Psoas muscle (tissue), 8 donors: Measurements from ENCODE around the gene CELF2. TPM values are rescaled to one million over a fixed set of nuclear protein-coding genes. Genes with fewer than 3 reads are reported as not detected.

Source experiments
- ATAC-seq, 4 donors: fragments of 200-7000 bp; cut with Tn5 transposase; one replicate each; pipeline ENCODE4 v1.9.1; 2020; ENCODE audit warnings: moderate library complexity in 3 of 4, mild to moderate bottlenecking in 2 of 4
- DNase-seq, 2 donors: peaks; one replicate each; pipeline ENCODE4 v3.0.0-alpha.2; 2020
- H3K27ac ChIP-seq: fragments of 200-600 bp; one replicate; pipeline ENCODE4 v1.8.0; 2022
- H3K27me3 ChIP-seq, 3 donors: fragments of 200-600 bp in 1 of 3; one replicate each; pipeline versions ENCODE4 v1.6.1 to v1.8.0; 2013 to 2022; ENCODE audit warnings: low read length in 2 of 3, mild to moderate bottlenecking in 2 of 3, moderate library complexity in 1 of 3; ENCODE audit not compliant: insufficient read depth in 3 of 3
- H3K36me3 ChIP-seq, 2 donors: fragments of 200-600 bp in 1 of 2; one replicate each; pipeline versions ENCODE4 v1.6.1 to v1.8.0; 2013 to 2022; ENCODE audit warnings: low read depth in 1 of 2, mild to moderate bottlenecking in 1 of 2, moderate library complexity in 1 of 2; ENCODE audit not compliant: insufficient read depth in 1 of 2
- H3K4me1 ChIP-seq: fragments of 200-600 bp; one replicate; pipeline ENCODE4 v1.8.0; 2022
- H3K4me3 ChIP-seq: fragments of 200-600 bp; one replicate; pipeline ENCODE4 v1.8.0; 2022; ENCODE audit warnings: mild to moderate bottlenecking
- H3K9me3 ChIP-seq: fragments of 200-600 bp; one replicate; pipeline ENCODE4 v1.8.0; 2022
- WGBS, 3 donors: extraction: QIAGEN DNeasy Blood & Tissue Kit; methylation state at CpG; one replicate each; pipeline versions ENCODE4 v1.1.6 to v1.1.7; 2013; 5-methylcytosine and 5-hydroxymethylcytosine counted together
- intact Hi-C, 2 donors: fragments of 100-400 bp; cut with DNase I; formaldehyde crosslinking; loops; one replicate each; pipeline versions ENCODE4 v1.11.0 to v1.14.2; 2022
- polyA plus RNA-seq, 3 donors: library from polyadenylated mRNA; stranded (reverse); fragments of 200-250 nt; gene quantifications; one replicate each; pipeline ENCODE4 v1.2.3, GENCODE V29; 2013
- total RNA-seq, 4 donors: library from RNA; stranded (reverse); fragmentation: NEBNext Ultra II Directional in 2 of 4; extraction: Animal tissue kit (Norgen Biotek cat#: 25700) in 2 of 4; gene quantifications; one replicate each; pipeline versions ENCODE4 v1.2.1 to v1.2.4, GENCODE V29; 2021 to 2023
- TF ChIP-seq, protein P1 (sequence below): fragments of 200-600 bp; IDR thresholded peaks from one replicate; pipeline ENCODE4 v1.8.0; 2022; ENCODE audit warnings: antibody characterized with exemption
- donor health status: healthy with polysubstance abuse.
- donor health status: DM: no; HTN: no; CAD: no; lungs with moderate emphysema.
- donor health status: Bipolar disorder and iron deficiency.
- donor health status: healthy.
- donor health status: DM: yes; HTN: yes; CAD: no.
- donor health status: DM: no; HTN: no; CAD: no.
- donor health status: DM: no; HTN: no; CAD: no.
- donor health status: DM: yes; HTN: yes; CAD: no.

Gene CELF2
- total and polyA plus RNA-seq, 7 donors = 9.8 to 47.8 (median 29.0) TPM

DNA sequence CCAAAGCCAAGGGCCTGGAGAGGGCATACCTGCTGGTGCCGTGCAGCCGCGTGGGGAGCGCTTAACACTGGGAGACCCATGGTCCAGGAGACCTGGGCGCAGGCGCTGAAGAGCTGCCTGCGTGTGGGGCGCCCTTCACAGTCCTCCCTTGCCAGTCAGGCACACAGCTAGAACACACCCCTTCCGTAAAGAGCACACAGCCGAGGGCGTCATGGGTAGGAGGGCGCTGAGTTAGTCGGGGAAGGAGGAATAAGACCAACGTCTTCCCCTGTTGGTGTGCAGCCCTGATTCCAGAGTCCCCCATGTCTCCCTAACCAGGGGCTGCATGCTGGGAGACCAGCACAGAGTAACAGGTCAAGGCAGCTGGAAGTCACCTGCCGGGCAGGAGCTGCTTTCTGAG, 319.8 kb downstream of the CELF2 start:
- TF ChIP-seq, protein P1, sequence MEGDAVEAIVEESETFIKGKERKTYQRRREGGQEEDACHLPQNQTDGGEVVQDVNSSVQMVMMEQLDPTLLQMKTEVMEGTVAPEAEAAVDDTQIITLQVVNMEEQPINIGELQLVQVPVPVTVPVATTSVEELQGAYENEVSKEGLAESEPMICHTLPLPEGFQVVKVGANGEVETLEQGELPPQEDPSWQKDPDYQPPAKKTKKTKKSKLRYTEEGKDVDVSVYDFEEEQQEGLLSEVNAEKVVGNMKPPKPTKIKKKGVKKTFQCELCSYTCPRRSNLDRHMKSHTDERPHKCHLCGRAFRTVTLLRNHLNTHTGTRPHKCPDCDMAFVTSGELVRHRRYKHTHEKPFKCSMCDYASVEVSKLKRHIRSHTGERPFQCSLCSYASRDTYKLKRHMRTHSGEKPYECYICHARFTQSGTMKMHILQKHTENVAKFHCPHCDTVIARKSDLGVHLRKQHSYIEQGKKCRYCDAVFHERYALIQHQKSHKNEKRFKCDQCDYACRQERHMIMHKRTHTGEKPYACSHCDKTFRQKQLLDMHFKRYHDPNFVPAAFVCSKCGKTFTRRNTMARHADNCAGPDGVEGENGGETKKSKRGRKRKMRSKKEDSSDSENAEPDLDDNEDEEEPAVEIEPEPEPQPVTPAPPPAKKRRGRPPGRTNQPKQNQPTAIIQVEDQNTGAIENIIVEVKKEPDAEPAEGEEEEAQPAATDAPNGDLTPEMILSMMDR = no peak
- H3K4me1 ChIP-seq = no peaks in the 10 kb centered on the region
- no peaks in the 10 kb centered on the region for H3K27me3 ChIP-seq
- intact Hi-C loops = no loop called here
- H3K27ac ChIP-seq = no peak overlapping the region
- no peak overlapping the region for H3K4me3 ChIP-seq
- DNase-seq (no peak), ATAC-seq (peak in 3 of 4 donors; percentile 17 to 36 (median 32))
- WGBS, 3 donors = 69 to 80% (median 78%) methylated on average over 15 of the region's 15 CpGs
- H3K36me3 ChIP-seq = peaks cover 0 to 14% of the 10 kb centered on the region in 2 donors
- no peaks in the 10 kb centered on the region for H3K9me3 ChIP-seq

DNA sequence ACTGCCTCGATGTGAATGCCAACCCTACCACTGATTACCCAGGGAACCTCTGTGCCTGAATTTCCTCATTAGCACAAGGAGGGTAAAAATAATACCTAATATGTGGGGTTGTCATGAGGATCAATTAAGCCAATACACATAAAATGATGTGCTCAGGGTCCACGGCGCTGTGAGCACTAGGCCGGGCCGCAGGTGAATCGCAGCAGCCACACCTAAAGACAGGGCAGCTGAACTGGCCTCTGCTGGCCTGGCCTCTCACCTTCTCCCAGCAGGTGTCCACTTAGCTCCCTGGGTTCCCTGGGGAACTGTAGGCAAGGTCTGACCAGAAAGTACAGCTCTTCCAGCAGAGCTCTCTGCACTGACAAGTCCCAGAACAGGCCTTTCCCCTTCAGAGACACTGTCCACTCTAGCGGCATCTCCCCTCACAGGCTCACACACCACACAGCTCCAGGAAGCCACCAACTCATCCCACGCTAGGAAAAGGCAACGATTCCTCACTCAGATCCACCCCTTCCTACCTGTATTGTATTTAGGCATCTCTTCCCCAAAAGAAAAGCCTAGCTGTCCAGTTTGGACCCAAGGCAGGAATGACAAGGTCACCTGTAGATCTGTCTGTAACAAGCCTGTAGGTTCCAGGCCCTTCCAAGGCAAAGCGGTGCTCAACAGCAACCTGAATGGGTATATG, 320.6 kb downstream of the CELF2 start:
- H3K27ac ChIP-seq = no peak overlapping the region
- no peaks in the 10 kb centered on the region for H3K9me3 ChIP-seq
- no peaks in the 10 kb centered on the region for H3K27me3 ChIP-seq
- intact Hi-C loops = no loop called here
- ATAC-seq (peak in 1 of 4 donors; percentile 12), DNase-seq (no peak)
- no peaks in the 10 kb centered on the region for H3K4me1 ChIP-seq
- TF ChIP-seq, protein P1 = no peak
- peaks cover 0 to 9% of the 10 kb centered on the region in 2 donors for H3K36me3 ChIP-seq
- WGBS, 3 donors = 91 to 92% (median 92%) methylated on average over 10 of the region's 10 CpGs
- H3K4me3 ChIP-seq = no peak overlapping the region

DNA sequence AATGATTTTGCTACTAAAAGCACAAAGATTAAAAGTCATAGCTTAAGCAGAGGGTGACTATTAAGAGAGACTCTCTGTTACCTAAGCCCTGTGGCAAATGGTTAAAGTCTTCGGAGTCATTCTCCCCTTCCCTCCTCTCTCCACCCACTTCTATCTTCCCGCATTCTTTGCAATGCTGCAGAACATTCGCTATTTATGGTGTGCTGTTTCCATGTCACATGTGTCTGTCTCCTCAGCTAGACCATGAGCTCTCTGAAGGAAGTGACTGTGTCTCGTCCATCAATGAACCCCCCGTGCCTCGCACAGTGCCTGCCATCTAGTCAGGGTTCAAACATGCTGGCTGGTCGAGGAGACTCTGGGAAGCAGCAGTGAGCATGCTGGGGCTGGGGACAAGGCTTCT, 321.3 kb downstream of the CELF2 start:
- Histone ChIP-seq H3K4me1 (no peaks in the 10 kb centered on the region), H3K27me3 (no peaks in the 10 kb centered on the region), H3K9me3 (no peaks in the 10 kb centered on the region), H3K27ac (no peak overlapping the region), H3K36me3 (peaks cover 0 to 5% of the 10 kb centered on the region in 2 donors), H3K4me3 (no peak overlapping the region)
- intact Hi-C loops = no loop called here
- WGBS, 3 donors = 36 to 51% (median 47%) methylated on average over 7 of the region's 7 CpGs
- DNase-seq (no peak), ATAC-seq (no peak)
- TF ChIP-seq, protein P1 = no peak

DNA sequence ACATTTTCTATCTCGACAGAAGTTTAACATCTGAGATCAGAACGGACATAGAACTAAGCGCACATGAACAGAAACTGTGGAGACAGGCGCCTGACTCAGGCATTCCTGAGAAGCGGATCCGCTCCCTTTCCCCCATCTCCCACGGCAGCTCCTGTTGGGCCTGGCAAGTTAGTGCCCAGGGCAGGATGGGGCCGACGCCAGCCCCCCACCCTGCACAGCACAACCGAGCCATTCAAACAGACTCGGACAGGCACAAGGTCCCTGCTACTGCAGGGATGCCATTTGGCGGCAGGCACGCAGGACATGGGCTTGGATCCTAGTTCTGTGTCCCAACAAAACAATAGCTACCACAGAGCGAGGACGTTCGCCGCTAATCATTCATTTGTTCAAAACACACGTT, 322.0 kb downstream of the CELF2 start:
- DNase-seq (no peak), ATAC-seq (no peak)
- no peaks in the 10 kb centered on the region for H3K4me1 ChIP-seq
- intact Hi-C loops = no loop called here
- no peak overlapping the region for H3K4me3 ChIP-seq
- TF ChIP-seq, protein P1 = no peak
- no peaks in the 10 kb centered on the region for H3K36me3 ChIP-seq
- H3K27ac ChIP-seq = no peak overlapping the region
- no peaks in the 10 kb centered on the region for H3K9me3 ChIP-seq
- no peaks in the 10 kb centered on the region for H3K27me3 ChIP-seq
- 74 to 90% (median 81%) methylated on average over 18 of the region's 18 CpGs for WGBS, 3 donors
